GM12864 (cell line): ENCODE measurements around the gene LENG9.

Source experiments
- DNase-seq: peaks from one replicate; pipeline ENCODE4 v3.0.0-alpha.2; 2011; ENCODE audit warnings: low read depth
- H3K4me3 ChIP-seq: 2 replicates; pipeline ENCODE4 v1.5.1; 2011; ENCODE audit warnings: mild to moderate bottlenecking, low read depth, low read length, control low read depth
- CTCF ChIP-seq: IDR thresholded peaks from 2 replicates; pipeline ENCODE4 v1.5.1; 2011; ENCODE audit warnings: low read depth, mild to moderate bottlenecking, moderate library complexity, low read length, control low read depth, inconsistent platforms; ENCODE audit errors: missing control alignments

LENG9 gene

GRCh38 chr19:54436628-54437252, 26.8 kb downstream of the LENG9 start:
- no peak overlapping the region for H3K4me3 ChIP-seq
- DNase-seq, result no peak
- no peak for TF ChIP-seq CTCF

GRCh38 chr19:54436031-54436523, 27.5 kb downstream of the LENG9 start:
- DNase-seq, result no peak
- H3K4me3 ChIP-seq, result no peak overlapping the region
- TF ChIP-seq CTCF, result no peak

DNA sequence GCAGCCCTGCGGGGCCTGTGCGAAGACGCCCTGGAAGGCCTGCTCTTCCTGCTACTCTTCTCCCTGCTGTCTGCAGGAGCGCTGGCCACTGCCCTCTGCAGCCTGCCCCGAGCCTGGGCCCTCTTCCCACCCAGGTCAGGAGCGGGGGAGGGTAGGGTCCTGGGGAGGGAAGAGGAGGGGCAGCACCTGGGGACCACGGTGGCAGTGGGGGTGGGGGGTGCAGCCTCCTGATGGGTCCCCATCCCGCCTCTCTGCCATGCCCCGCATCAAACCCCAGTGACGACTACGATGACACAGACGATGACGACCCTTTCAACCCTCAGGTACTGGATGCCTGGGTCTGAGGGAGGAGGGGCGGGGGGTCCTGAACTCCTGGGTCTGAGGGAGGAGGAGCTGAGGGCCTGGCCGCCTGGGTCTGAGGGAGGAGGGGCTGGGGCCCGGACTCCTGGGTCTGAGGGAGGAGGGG, 28.0 kb downstream of the LENG9 start:
- H3K4me3 ChIP-seq, result no peak overlapping the region
- DNase-seq, result no peak
- no peak for TF ChIP-seq CTCF

DNA sequence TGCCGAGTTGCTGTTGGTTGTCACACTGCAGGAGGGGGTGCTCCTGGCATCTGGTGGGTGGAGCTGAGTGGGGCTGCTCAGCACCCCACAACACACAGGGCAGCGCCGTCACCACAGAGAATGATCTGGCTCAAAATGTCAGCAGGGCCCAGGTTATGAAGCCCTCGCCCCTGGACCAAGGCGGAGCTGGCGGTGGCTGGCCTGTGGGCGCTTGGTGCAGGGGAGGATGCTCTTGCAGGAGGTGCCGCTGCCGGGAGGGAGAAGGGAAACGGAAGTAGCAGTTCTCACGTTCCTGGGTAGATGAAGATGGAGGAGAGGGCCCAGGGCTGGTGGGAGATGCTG, 28.7 kb downstream of the LENG9 start:
- no peak for DNase-seq
- H3K4me3 ChIP-seq, result no peak overlapping the region
- no peak for TF ChIP-seq CTCF

GRCh38 chr19:54434112-54434872, 29.3 kb downstream of the LENG9 start:
- no peak for DNase-seq
- no peak for TF ChIP-seq CTCF
- H3K4me3 ChIP-seq, result no peak overlapping the region

DNA sequence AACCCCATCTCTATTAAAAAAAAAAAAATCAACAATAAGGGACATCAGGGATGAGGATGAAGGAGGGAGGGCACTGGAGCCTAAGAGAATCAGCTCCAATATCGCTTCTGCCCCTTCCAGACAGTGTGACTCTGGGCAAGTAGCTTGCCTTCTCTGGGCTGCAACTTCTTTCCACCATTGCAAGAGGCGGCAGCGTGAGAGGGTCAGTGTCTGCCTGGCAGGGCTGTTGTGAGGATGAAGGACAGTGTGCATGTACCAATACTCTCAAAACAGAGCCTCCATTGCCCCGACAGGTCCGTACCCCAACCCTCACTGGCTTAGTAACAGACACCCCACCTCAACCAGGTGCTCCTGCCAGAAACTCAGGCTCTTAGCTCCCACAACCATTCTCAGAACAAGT, 29.9 kb downstream of the LENG9 start:
- no peak for TF ChIP-seq CTCF
- DNase-seq, result no peak
- no peak overlapping the region for H3K4me3 ChIP-seq
